Gastrocnemius medialis (tissue), 4 donors: Measurements from ENCODE around the gene KRTAP12-1.

Source experiments
- POLR2A ChIP-seq, 2 donors: fragments of 450-650 bp; IDR thresholded peaks; one replicate each; pipeline ENCODE4 v1.6.1; 2017; ENCODE audit warnings: antibody characterized with exemption in 2 of 2, mild to moderate bottlenecking in 2 of 2, moderate library complexity in 2 of 2
- TF ChIP-seq, protein P1 (sequence below), 5 experiments: fragments of 450-650 bp in 3 of 5; fragments of 200-600 bp in 2 of 5; sonication (generic) in 2 of 5; IDR thresholded peaks in 4 of 5; conservative IDR thresholded peaks in 1 of 5; 1 replicate in 4 of 5; 2 replicates in 1 of 5; pipeline ENCODE4 v1.5.1; 2016 to 2019; ENCODE audit warnings: antibody characterized with exemption in 5 of 5, mild to moderate bottlenecking in 3 of 5, moderate library complexity in 3 of 5

DNA sequence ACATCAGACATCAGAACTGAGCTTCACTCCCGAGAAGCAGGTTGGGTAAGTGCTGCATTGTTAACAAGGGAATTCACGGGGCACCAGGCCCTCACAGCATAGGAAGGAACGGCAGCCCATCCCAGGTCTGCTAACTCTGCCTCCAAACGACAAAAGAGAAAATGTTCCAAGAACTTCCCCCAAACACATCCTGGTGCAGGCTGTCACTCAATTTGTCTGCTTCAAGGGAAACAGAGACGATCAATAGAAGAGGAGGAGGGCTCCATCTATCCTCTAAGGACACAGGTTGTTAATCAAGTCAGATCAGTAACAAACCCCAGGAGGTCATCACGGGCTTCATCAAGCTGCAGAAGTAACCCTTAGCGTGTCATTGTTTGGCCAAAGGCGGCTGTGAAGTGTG, 32.9 kb upstream of the KRTAP12-1 start:
- TF ChIP-seq, protein P1, sequence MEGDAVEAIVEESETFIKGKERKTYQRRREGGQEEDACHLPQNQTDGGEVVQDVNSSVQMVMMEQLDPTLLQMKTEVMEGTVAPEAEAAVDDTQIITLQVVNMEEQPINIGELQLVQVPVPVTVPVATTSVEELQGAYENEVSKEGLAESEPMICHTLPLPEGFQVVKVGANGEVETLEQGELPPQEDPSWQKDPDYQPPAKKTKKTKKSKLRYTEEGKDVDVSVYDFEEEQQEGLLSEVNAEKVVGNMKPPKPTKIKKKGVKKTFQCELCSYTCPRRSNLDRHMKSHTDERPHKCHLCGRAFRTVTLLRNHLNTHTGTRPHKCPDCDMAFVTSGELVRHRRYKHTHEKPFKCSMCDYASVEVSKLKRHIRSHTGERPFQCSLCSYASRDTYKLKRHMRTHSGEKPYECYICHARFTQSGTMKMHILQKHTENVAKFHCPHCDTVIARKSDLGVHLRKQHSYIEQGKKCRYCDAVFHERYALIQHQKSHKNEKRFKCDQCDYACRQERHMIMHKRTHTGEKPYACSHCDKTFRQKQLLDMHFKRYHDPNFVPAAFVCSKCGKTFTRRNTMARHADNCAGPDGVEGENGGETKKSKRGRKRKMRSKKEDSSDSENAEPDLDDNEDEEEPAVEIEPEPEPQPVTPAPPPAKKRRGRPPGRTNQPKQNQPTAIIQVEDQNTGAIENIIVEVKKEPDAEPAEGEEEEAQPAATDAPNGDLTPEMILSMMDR (IDR thresholded peaks at IDR 0.05 in 4 of 5, conservative IDR thresholded peaks at IDR 0.05 in 1 of 5): no peak
- no peak for TF ChIP-seq POLR2A (IDR thresholded peaks at IDR 0.05)
